Stimulated activated CD8-positive, alpha-beta memory T cell treated with anti-CD3 and anti-CD28 coated beads, Interleukin-2, amount 100 ng/mL, for 48 hours (primary cell): Measurements from ENCODE around the gene MPIG6B.
A peak's percentile ranks its signal among the peaks of the same experiment; 100 is the strongest.

Experiments
- DNase-seq, 2 donors: peaks; one replicate each; pipeline ENCODE4 v3.0.0-alpha.2; 2020; ENCODE audit warnings: low read depth in 2 of 2

Gene MPIG6B

DNA sequence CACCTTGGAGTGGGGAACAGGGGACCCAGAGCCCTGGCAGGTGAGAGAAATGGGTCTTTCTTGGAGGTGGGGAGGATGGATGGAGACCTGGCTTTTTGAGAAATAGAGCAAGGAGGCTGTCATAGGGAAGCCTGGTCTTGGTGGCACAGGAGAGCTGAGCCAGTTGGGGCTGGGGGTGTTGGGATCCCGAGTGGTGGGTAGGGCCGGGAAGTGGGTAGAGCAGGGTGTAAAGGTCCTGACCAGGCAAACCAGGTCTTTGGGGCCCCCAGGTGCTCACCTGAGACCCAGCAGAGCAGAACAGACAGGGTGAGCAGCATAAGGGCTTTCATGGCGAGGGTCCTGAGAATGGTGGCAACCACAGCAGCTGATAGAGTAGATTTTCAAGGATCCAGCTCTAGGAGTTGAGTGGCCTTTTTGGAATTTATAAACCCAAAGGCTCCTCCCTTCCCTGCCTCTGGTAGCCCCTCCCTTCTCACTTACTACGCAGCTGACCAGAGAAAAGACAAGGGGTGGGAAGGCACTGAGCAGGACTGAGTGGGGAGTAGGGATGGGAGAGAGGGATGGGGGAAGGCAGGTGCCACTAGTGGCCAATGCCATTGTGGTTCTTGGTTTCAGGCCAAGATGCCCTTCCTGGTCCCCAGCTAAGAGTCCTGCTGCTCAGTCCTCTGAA is 1.7 kb upstream of the MPIG6B start, which contains the start of gene LY6G6C:
Gene LY6G6C (minus strand): TSS at position 396 of the 670 bp plus-strand sequence. CDS start 67 bp downstream, at position 329.
- DNase-seq, result no peak

- no peak for DNase-seq
Measured at GRCh38 chr6:31722173-31722572, 1.0 kb upstream of the MPIG6B start.

DNA sequence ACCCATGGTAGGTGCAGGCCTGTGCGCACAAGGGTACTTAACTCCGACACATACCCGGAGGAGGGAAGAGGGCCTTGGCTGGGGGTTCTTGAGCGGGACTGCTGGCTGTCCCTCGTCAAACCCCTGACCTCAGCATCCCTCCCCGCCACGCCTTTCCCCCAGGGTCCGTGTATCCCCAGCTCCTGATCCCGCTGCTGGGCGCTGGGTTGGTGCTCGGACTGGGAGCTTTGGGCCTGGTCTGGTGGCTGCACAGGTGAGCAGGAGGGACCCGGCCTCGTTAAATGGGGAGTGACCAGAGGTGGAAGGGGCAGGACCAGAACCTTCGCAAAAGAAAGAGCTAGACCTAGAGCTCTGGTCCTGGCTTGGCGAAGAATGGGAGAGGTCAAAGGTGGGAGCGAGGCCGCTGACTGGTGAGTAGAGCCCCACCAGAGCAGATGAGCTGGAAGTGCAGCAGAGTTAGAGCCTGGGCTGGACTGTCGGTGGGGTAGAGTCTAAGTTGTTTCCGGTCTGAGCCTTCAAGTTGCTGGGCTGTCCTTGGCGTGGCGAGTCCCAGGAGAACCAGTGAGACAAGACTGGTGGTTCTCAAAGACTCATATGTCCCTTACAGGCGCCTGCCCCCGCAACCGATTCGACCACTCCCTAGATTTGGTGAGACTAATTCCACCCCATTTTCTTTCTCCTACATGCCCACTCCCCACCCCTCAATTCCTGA is 963 bp downstream of the MPIG6B start:
- DNase-seq, result no peak

GRCh38 chr6:31725502-31726350 is 2.6 kb downstream of the MPIG6B start:
- no peak for DNase-seq

DNA sequence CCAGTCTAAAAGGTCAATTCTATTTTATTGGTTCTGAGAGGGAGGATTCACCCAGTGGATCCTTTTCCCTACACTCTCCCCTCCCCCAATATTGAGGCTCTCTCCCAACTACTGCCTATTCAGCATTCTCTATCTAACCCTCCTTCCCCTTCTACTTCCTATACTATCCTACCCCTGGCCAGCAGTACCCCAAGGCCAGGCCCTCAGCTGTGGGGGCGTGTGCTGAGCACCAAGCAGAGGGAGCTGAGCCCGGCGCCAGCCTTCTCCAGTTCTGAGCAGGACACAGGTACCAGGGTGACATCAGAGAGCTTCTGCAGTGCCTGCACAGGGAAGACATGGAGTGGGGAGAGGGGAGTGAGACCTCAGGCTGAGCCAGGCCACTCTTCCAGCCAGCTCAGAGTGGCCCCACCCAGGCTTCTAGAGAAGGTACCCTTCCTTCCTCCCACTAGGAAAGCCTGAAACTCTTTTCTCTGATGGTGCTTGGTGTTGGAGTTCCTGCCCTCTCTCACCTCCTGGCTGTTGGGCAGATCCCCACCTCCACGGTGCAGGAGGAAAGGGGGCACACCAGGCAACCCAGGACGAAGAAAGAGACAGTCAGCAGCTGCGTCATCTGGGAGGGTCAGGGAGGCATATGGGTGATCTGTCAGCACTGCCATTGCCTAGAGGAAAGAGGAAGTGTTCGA is 4.0 kb downstream of the MPIG6B start:
- DNase-seq, result no peak

DNA sequence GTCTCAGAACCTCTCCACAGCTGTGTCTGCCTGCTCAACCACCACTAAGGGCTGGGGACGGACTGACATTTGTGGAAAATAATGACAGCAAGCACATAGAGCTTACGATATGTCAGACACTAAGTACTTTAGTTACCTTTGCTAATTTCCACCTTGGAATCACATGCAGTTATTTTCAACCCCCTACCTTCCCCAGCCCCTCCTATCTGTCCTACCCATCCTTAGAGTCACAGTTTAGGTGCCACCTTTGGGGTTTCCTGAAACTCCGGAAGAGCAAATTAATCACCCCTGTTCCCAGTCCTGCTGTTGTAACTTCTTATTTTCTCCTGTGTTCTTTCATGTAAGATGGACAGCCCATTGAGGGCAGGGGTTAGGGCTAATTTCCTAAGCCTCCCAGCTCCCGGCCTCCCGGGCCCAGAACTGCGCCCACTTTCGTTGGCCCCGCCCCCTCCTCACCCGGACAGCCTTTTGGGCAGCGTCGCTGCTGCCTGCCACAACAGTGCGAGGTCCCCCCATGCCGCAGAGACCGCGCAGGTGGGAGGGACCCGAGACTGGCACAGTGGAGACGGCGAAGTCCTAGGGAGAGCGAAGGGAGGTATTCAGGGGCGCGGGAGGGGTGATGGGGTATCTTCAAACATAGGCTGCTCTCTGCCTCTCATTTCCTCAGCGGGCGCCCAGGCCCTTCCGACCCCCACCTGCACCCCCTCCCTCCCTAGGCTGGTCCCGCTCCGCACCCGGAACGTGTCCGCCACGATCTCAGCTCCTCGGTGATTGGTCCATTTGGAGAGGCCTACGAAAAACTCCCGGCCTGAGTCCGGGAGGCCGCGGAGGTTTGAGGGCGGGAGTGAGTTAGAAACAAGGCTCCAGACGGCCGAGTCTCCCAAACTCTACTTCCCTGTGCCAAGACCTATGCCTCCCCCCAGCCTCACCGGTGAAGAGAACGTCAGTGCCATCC is 4.8 kb downstream of the MPIG6B start:
- no peak for DNase-seq

GRCh38 chr6:31728767-31729514 is 5.8 kb downstream of the MPIG6B start, which contains the start of gene DDAH2:
DDAH2 (minus strand) TSS chr6:31729299; CDS start chr6:31729161, 138 bp downstream.
- DNase-seq, result no peak

- peak; percentile 70 to 71 for DNase-seq
Measured at GRCh38 chr6:31729515-31729978, 6.4 kb downstream of the MPIG6B start.

GRCh38 chr6:31729979-31730630 is 6.9 kb downstream of the MPIG6B start:
- DNase-seq, result peak; percentile 60 to 65

GRCh38 chr6:31730631-31731086 is 7.5 kb downstream of the MPIG6B start:
- no peak for DNase-seq

- DNase-seq, result no peak
Measured at GRCh38 chr6:31732029-31732428, 8.9 kb downstream of the MPIG6B start.

DNA sequence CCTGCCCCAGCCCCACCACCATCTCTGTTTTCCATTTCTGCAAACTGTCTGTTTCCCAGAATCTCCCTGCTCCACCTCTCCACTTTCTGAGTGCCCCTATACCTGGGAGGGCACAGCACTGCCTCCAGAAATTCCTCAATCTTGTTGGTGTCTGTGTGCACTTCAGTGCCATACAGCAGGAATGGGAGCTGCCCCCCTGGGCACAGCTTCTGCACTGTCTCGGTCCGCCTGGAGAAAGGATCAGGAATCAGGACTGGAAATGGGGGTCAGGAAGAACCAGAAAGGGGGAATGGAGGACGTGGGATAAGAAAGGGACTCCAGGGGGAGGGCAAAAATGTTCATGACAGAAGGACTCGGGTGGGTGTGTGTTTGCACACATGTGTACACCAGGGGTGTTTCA is 10.6 kb downstream of the MPIG6B start:
- DNase-seq, result no peak

DNA sequence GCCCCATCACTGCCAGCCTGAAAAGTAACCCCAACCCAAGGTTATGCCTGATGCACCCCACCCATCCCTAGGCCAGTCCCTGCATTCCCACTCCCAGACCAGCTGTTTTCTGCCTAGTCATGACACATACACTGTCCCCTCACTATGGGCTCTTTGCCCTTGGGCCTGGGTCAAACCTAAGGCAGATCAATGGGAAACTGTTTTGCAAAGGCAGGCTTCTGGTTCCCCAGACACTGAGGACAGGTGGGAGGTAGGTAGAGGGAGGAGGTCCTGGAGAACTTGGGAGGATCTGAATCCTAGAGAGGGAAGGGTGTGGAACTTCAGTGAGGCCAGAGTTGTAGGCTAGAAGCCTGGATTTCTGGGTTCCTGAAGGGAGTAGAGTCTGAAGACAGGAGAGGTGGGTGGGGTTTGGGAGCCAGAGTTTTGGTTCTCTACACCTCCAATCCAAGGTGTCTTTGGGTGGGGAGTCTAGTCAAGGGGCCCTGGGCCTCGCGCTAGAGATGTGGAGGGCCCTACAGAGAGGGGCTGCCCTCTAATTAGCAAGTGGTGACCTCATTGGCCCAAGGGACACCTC is 11.2 kb downstream of the MPIG6B start:
- peak in 1 of 2 donors; percentile 40 for DNase-seq

DNA sequence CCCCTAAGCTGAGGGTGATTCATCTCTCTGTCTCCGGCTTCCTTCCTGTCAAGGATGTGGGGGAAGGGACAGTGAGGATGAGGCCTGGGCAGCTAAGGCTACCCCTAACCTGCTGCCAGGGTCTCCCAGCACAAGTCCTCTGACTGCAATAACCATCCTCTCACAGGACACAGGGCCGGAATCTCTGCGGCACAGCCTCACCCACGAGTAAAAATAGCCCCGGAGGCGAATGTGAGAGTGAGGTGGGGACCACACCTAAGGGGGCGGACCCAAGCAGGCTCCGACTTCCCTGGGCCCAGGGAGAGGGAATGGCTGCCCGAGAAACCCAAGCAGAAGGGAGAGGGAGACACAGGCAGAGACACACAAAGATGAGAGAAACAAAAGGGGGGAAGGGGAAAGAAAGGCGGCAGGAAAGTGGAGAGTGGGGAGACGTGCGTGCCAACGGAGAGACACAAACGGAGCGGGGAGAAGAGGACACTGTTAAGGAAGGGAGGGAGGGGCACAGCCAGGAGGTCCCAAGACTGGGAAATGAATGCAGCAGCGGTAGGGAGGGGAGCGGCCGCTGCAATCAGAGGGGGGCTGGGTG is 11.7 kb downstream of the MPIG6B start:
- DNase-seq, result no peak

GRCh38 chr6:31736021-31736767 is 13.0 kb downstream of the MPIG6B start, which contains the start of gene CLIC1:
CLIC1 (minus strand) TSS chr6:31736530; CDS start chr6:31736300, 230 bp downstream.
- DNase-seq, result peak; percentile 76 to 78

DNA sequence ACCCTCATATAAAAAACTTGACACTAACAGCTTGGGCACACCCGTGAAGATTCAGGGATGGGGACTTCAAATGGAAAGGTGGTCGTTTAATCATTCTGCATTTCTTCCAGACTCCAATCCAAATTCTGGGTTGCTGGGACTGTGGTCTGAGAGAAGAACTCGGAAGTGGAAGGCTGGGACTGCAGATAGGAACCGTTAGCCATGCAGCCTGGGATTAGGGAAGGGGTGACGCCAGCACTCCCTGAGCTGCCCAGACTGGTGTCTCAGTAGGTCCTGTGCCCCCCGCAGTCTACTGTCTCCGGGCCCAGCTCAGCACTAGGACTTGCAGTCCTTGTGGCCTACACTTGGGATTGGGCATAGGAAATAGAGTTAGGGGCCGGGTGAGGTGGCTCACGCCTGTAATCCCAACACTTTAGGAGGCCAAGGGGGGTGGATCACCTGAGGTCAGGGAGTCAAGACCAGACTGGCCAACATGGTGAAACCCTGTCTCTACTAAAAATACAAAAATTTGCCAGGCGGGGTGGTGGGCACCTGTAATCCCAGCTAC is 13.7 kb downstream of the MPIG6B start:
- no peak for DNase-seq
